GM12878 (cell line): ENCODE measurements around the gene STK39. TPM values are rescaled to one million over a fixed set of nuclear protein-coding genes. Genes with fewer than 3 reads are reported as not detected.

ENCODE experiments used
- ATAC-seq: fragments of 200-7000 bp; cut with Tn5 transposase; 3 replicates; pipeline ENCODE4 v1.9.1; 2020; ENCODE audit warnings: mild to moderate bottlenecking, moderate library complexity
- BruUV-seq: library from RNA; stranded (reverse); fragments of 400-500 nt; replicated peaks from 2 replicates; lab custom pipeline; 2021; lab: Mats Ljungman, UMichigan
- CTCF ChIA-PET: fragments of 300-600 bp; sonication (Branson Sonifier 250); formaldehyde crosslinking; extraction: SDS; loops from one replicate; lab custom pipeline; 2021; ENCODE audit warnings: inconsistent platforms; lab: Yijun Ruan, JAX
- POLR2A ChIA-PET: fragments of 350-600 bp; formaldehyde crosslinking; extraction: SDS; loops from one replicate; lab custom pipeline; 2021; ENCODE audit warnings: inconsistent platforms; lab: Charles Lee
- RAD21 ChIA-PET: fragments of 300-600 bp; sonication (Branson Sonifier 250); formaldehyde crosslinking; loops from one replicate; lab custom pipeline; 2023; ENCODE audit warnings: antibody characterized with exemption; ENCODE audit not compliant: unreplicated experiment; lab: Charles Lee
- SMC1A ChIA-PET: fragments of 300-600 bp; sonication (Branson Sonifier 250); formaldehyde crosslinking; loops from one replicate; lab custom pipeline; 2023; ENCODE audit not compliant: unreplicated experiment, uncharacterized antibody; lab: Charles Lee
- DNase-seq: peaks from one replicate; pipeline ENCODE4 v3.0.0-alpha.2; 2011; ENCODE audit warnings: low read depth, low spot score
- FAIRE-seq: peaks from 3 replicates; lab custom pipeline; 2011; peaks lifted over from hg19 to GRCh38; lab: Jason Lieb, UNC
- H2AFZ ChIP-seq: 2 replicates; pipeline ENCODE4 v1.6.0; 2011; ENCODE audit warnings: low read depth, low read length, control low read depth; ENCODE audit not compliant: control insufficient read depth
- H3K27ac ChIP-seq: 2 replicates; pipeline ENCODE4 v1.5.1; 2011; ENCODE audit warnings: control low read depth; ENCODE audit not compliant: control insufficient read depth, insufficient read depth
- H3K27me3 ChIP-seq, 2 experiments: replicated peaks in 1 of 2; 2 replicates each; pipeline versions ENCODE4 v1.6.0 to v1.6.1; 2011; ENCODE audit warnings: low read length in 1 of 2; ENCODE audit not compliant: control insufficient read depth in 2 of 2, insufficient read depth in 2 of 2
- H3K36me3 ChIP-seq, 2 experiments: 2 replicates each; pipeline ENCODE4 v1.5.1; 2011; ENCODE audit warnings: low read length in 1 of 2; ENCODE audit not compliant: control insufficient read depth in 2 of 2, insufficient read depth in 2 of 2
- H3K4me1 ChIP-seq: 2 replicates; pipeline ENCODE4 v1.6.1; 2011; ENCODE audit warnings: mild to moderate bottlenecking, low read length, moderate library complexity, mixed read lengths; ENCODE audit not compliant: control insufficient read depth, insufficient read depth
- H3K4me2 ChIP-seq: 2 replicates; pipeline ENCODE4 v1.6.0; 2011; ENCODE audit warnings: control low read depth; ENCODE audit not compliant: control insufficient read depth, insufficient read depth
- H3K4me3 ChIP-seq: fragments of 200-600 bp; sonication (generic); 2 replicates; pipeline ENCODE4 v1.5.1; 2016
- H3K79me2 ChIP-seq: 2 replicates; pipeline ENCODE4 v1.6.0; 2011; ENCODE audit warnings: low read length; ENCODE audit not compliant: control insufficient read depth, insufficient read depth
- H3K9ac ChIP-seq: 2 replicates; pipeline ENCODE4 v1.8.0; 2011; ENCODE audit warnings: low read length, control low read depth, mixed read lengths; ENCODE audit not compliant: control insufficient read depth, insufficient read depth
- H3K9me3 ChIP-seq: replicated peaks from 3 replicates; pipeline ENCODE4 v1.5.1; 2011; ENCODE audit warnings: mild to moderate bottlenecking, low read length; ENCODE audit not compliant: control insufficient read depth, insufficient read depth
- H4K20me1 ChIP-seq: 2 replicates; pipeline ENCODE4 v1.6.0; 2011; ENCODE audit not compliant: control insufficient read depth, insufficient read depth
- BMI1 ChIP-seq: fragments of 450-650 bp; IDR thresholded peaks from 2 replicates; pipeline ENCODE4 v1.6.1; 2016; ENCODE audit warnings: mild to moderate bottlenecking, moderate library complexity, borderline replicate concordance
- CREM ChIP-seq: IDR thresholded peaks from 2 replicates; pipeline ENCODE4 v1.6.1; 2014; ENCODE audit warnings: antibody characterized with exemption, low read depth
- ESRRA ChIP-seq: IDR thresholded peaks from 2 replicates; pipeline ENCODE4 v1.6.1; 2012; ENCODE audit warnings: mild to moderate bottlenecking, low read length, improper control_type of control experiment
- ETV6 ChIP-seq, 2 experiments: fragments of 450-650 bp in 1 of 2; IDR thresholded peaks in 1 of 2; conservative IDR thresholded peaks in 1 of 2; 2 replicates each; pipeline ENCODE4 v1.6.1; 2014; ENCODE audit warnings: antibody characterized with exemption in 1 of 2, borderline replicate concordance in 1 of 2, low read depth in 1 of 2, mild to moderate bottlenecking in 1 of 2, moderate library complexity in 1 of 2
- MLLT1 ChIP-seq: fragments of 450-650 bp; IDR thresholded peaks from 2 replicates; pipeline ENCODE4 v1.6.1; 2016; ENCODE audit warnings: mild to moderate bottlenecking
- MTA2 ChIP-seq: fragments of 450-650 bp; IDR thresholded peaks from 2 replicates; pipeline ENCODE4 v1.6.1; 2016; ENCODE audit warnings: low read depth, mild to moderate bottlenecking, moderate library complexity
- NBN ChIP-seq: fragments of 450-650 bp; IDR thresholded peaks from 2 replicates; pipeline ENCODE4 v1.6.1; 2016
- NFIC ChIP-seq: IDR thresholded peaks from 2 replicates; pipeline ENCODE4 v1.6.1; 2012; ENCODE audit warnings: low read depth, mild to moderate bottlenecking, inconsistent platforms, low read length, moderate library complexity
- RCOR1 ChIP-seq: conservative IDR thresholded peaks from 2 replicates; pipeline ENCODE4 v1.6.1; 2012; ENCODE audit warnings: low read depth, low read length, improper control_type of control experiment
- SMAD1 ChIP-seq: fragments of 450-650 bp; IDR thresholded peaks from 2 replicates; pipeline ENCODE4 v1.6.1; 2018; ENCODE audit warnings: mild to moderate bottlenecking, low read depth; ENCODE audit not compliant: partially characterized antibody
- STAT1 ChIP-seq: fragments of 450-650 bp; conservative IDR thresholded peaks from 2 replicates; pipeline ENCODE4 v1.6.1; 2014; ENCODE audit warnings: antibody characterized with exemption, mild to moderate bottlenecking
- TBL1XR1 ChIP-seq: IDR thresholded peaks from 2 replicates; pipeline ENCODE4 v1.6.1; 2012; ENCODE audit warnings: low read depth, low read length, improper control_type of control experiment
- TCF3 ChIP-seq: IDR thresholded peaks from 2 replicates; pipeline ENCODE4 v1.6.1; 2012; ENCODE audit warnings: low read depth, mild to moderate bottlenecking, low read length, borderline replicate concordance; ENCODE audit not compliant: insufficient read depth
- ZNF24 ChIP-seq: fragments of 450-650 bp; IDR thresholded peaks from 2 replicates; pipeline ENCODE4 v1.6.1; 2017; ENCODE audit warnings: antibody characterized with exemption, mild to moderate bottlenecking
- WGBS: methylation state at CpG from one replicate; pipeline ENCODE4 v1.1.6; 2016; ENCODE audit warnings: low lambda C conversion rate; ENCODE audit not compliant: insufficient replicate concordance, insufficient coverage; ENCODE audit errors: missing lambda C conversion rate; 5-methylcytosine and 5-hydroxymethylcytosine counted together
- in situ Hi-C: fragments of 300-500 bp; cut with MboI; formaldehyde crosslinking; loops from 9 replicates; pipeline ENCODE4 v1.14.3; 2018; ENCODE audit warnings: mixed read lengths
- intact Hi-C: fragments of 100-400 bp; cut with micrococcal nuclease; formaldehyde crosslinking; loops from one replicate; pipeline ENCODE4 v1.14.2; 2022; ENCODE audit not compliant: unreplicated experiment
- polyA plus RNA-seq, 11 experiments: library from polyadenylated mRNA; depleted of rRNA in 4 of 11; unstranded in 6 of 11; stranded (reverse) in 5 of 11; fragments of >200 nt; fragmentation: Nextera tagmentation in 4 of 11; fragmentation: Illumina TruSeq in 1 of 11; extraction: Ambion mirVana in 4 of 11; extraction: Trizol in 1 of 11; gene quantifications; 1 replicate in 1 of 11; 2 replicates in 10 of 11; pipeline versions ENCODE4 v1.2.1 to v1.2.3, GENCODE V29; 2011 to 2016; ENCODE audit warnings: inconsistent platforms in 2 of 11, missing spikeins in 2 of 11, low read depth in 1 of 11
- total RNA-seq, 4 experiments: library from RNA; depleted of rRNA in 3 of 4; stranded (reverse); fragments of >200 nt in 3 of 4; fragmentation: Illumina TruSeq in 1 of 4; extraction: Trizol in 1 of 4; gene quantifications; 2 replicates each; pipeline versions ENCODE4 v1.2.1 to v1.2.3, GENCODE V29; 2013 to 2021
- TF ChIP-seq, protein P1 (sequence below): fragments of 450-650 bp; IDR thresholded peaks from 2 replicates; pipeline ENCODE4 v1.6.1; 2017; ENCODE audit warnings: mild to moderate bottlenecking, moderate library complexity
- TF ChIP-seq, protein P2 (sequence below): IDR thresholded peaks from 2 replicates; pipeline ENCODE4 v1.6.1; 2011; ENCODE audit warnings: mild to moderate bottlenecking, low read depth, low read length, moderate library complexity; ENCODE audit not compliant: insufficient replicate concordance

The STK39 gene
- total and polyA plus RNA-seq, 10 of the 15 experiments (the other 5 are each of a cell fraction or from before 2014, with no cell fraction given) = 0.03 to 0.21 (median 0.07) TPM; not detected in 5

DNA sequence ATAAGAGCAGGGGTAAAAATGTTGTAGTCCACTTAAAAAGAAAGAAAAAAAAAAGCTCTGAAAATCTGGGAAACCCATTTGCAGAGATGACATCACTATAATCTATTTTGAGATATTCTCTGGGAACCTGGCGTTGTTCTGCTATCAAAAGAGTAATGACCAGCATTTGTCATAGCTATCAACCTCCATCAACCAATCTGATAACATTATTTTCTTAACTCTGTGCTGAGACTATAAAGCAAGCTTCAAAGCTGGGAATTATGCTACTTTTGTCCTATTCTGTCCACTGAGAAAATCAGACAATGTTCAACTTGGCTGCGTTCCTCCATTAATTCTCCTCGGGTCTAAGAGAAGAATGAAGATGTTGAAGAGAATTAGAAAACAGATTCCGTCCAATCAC, 107.5 kb downstream of the STK39 start (continued):
- TF ChIP-seq, protein P1, sequence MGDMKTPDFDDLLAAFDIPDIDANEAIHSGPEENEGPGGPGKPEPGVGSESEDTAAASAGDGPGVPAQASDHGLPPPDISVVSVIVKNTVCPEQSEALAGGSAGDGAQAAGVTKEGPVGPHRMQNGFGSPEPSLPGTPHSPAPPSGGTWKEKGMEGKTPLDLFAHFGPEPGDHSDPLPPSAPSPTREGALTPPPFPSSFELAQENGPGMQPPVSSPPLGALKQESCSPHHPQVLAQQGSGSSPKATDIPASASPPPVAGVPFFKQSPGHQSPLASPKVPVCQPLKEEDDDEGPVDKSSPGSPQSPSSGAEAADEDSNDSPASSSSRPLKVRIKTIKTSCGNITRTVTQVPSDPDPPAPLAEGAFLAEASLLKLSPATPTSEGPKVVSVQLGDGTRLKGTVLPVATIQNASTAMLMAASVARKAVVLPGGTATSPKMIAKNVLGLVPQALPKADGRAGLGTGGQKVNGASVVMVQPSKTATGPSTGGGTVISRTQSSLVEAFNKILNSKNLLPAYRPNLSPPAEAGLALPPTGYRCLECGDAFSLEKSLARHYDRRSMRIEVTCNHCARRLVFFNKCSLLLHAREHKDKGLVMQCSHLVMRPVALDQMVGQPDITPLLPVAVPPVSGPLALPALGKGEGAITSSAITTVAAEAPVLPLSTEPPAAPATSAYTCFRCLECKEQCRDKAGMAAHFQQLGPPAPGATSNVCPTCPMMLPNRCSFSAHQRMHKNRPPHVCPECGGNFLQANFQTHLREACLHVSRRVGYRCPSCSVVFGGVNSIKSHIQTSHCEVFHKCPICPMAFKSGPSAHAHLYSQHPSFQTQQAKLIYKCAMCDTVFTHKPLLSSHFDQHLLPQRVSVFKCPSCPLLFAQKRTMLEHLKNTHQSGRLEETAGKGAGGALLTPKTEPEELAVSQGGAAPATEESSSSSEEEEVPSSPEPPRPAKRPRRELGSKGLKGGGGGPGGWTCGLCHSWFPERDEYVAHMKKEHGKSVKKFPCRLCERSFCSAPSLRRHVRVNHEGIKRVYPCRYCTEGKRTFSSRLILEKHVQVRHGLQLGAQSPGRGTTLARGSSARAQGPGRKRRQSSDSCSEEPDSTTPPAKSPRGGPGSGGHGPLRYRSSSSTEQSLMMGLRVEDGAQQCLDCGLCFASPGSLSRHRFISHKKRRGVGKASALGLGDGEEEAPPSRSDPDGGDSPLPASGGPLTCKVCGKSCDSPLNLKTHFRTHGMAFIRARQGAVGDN = no peak

GRCh38 chr2:168138901-168139300, 108.5 kb downstream of the STK39 start:
- RAD21 ChIA-PET = no interaction called here
- H3K4me2 ChIP-seq = no peak overlapping the region
- peaks cover 0 to 5% of the 10 kb centered on the region in 2 experiments; a peak in 1 of 4 replicates for H3K27me3 ChIP-seq
- 61% methylated on average over 5 of the region's 5 CpGs for WGBS
- no peaks in the 10 kb centered on the region for H3K79me2 ChIP-seq
- DNase-seq (no peak), FAIRE-seq (no peak), ATAC-seq (no peak)
- H4K20me1 ChIP-seq = no peaks in the 10 kb centered on the region
- H3K4me3 ChIP-seq = no peak overlapping the region
- no TSS peak for BruUV-seq
- intact Hi-C loops = no loop called here
- CTCF ChIA-PET = interaction anchor here (1.4 kb wide), 1 partner anchor 20 kb away, joined by 5 read pairs; no protein-coding TSS in a partner anchor
- H3K9me3 ChIP-seq = no peaks in the 10 kb centered on the region
- POLR2A ChIA-PET = no interaction called here
- SMC1A ChIA-PET = no interaction called here
- H3K27ac ChIP-seq = no peak overlapping the region
- H3K4me1 ChIP-seq = no peaks in the 10 kb centered on the region
- in situ Hi-C loops = loop anchor here (5.0 kb wide), 1 partner anchor 783 kb away; no protein-coding TSS in a partner anchor
- no peak overlapping the region for H3K9ac ChIP-seq
- no peaks in the 10 kb centered on the region for H3K36me3 ChIP-seq
- no peak overlapping the region for H2AFZ ChIP-seq
- TF ChIP-seq ESRRA = no peak
- no peak for TF ChIP-seq BMI1
- TF ChIP-seq NBN = no peak
- TF ChIP-seq MTA2 = no peak
- TF ChIP-seq, protein P2, sequence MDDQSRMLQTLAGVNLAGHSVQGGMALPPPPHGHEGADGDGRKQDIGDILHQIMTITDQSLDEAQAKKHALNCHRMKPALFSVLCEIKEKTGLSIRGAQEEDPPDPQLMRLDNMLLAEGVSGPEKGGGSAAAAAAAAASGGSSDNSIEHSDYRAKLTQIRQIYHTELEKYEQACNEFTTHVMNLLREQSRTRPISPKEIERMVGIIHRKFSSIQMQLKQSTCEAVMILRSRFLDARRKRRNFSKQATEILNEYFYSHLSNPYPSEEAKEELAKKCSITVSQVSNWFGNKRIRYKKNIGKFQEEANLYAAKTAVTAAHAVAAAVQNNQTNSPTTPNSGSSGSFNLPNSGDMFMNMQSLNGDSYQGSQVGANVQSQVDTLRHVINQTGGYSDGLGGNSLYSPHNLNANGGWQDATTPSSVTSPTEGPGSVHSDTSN = no peak
- TF ChIP-seq TCF3 = no peak
- no peak for TF ChIP-seq CREM
- TF ChIP-seq STAT1 = no peak
- no peak for TF ChIP-seq SMAD1
- no peak for TF ChIP-seq ZNF24
- TF ChIP-seq TBL1XR1 = no peak
- TF ChIP-seq MLLT1 = no peak
- no peak for TF ChIP-seq ETV6 (conservative IDR thresholded peaks at IDR 0.05 in 1 of 2, IDR thresholded peaks at IDR 0.05 in 1 of 2; ENCODE audit: borderline replicate concordance in 1 of 2, low read depth in 1 of 2)
- TF ChIP-seq RCOR1 = no peak
- TF ChIP-seq NFIC = no peak
